Endothelial cell of hepatic sinusoid (primary cell): Measurements from ENCODE around the gene KMO.

ENCODE experiments used
- in situ Hi-C: cut with HindIII; loops from 2 replicates; pipeline ENCODE4 v1.10.0; 2017; ENCODE audit warnings: low sequenced_read_pairs

KMO gene

DNA sequence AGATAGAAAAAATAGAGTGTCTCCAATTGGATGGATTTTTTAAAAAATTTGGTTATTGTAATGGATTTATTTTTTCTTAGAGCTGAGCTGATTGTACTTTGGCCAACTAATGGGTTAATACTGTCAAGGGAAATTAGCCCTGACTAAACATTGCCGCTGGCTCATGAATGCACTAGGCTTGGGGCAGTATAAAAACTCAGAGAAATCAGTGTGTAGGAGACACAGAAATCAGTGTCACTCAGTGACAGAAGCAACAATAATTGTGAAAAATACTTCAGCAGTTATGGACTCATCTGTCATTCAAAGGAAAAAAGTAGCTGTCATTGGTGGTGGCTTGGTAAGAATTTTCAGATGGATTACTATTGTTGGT lies at the start of gene KMO:
Gene KMO, plus strand, starts transcription at position 217 of the 370 bp plus-strand sequence. Its CDS starts 67 bp downstream, at position 284.
- in situ Hi-C loops: no loop called here

DNA sequence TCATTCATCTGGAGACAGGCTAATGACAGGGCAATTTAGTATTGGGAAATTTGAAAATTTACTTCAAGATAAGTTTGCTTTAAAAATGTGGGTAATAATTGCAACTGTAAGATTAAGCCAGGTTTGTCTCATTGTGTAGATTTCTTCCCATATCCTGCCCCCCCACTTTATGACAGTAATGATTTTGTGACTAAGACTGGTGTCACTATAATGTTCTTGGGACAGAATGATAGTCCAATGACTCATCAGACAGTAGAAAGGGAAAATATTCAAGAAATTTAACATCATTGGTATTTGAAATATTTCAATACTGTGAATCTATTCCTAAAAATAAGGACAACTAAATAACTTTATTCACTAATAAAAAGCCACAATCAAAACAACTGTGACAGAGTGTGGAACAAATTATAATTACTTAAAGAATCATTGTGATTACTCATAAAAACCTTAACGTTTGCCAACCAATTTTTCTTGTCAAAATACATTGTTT lies 49.4 kb upstream of the KMO start:
- in situ Hi-C loops: no loop called here

- in situ Hi-C loops: no loop called here
These were observed 47.0 kb upstream of the KMO start for GRCh38 chr1:241485145-241485544.

- in situ Hi-C loops: no loop called here
These were observed 46.6 kb upstream of the KMO start for GRCh38 chr1:241485554-241485992.

- in situ Hi-C loops: no loop called here
These were observed 43.4 kb upstream of the KMO start for GRCh38 chr1:241488739-241489138.

- in situ Hi-C loops: no loop called here
These were observed 36.4 kb upstream of the KMO start for GRCh38 chr1:241495741-241496140.

DNA sequence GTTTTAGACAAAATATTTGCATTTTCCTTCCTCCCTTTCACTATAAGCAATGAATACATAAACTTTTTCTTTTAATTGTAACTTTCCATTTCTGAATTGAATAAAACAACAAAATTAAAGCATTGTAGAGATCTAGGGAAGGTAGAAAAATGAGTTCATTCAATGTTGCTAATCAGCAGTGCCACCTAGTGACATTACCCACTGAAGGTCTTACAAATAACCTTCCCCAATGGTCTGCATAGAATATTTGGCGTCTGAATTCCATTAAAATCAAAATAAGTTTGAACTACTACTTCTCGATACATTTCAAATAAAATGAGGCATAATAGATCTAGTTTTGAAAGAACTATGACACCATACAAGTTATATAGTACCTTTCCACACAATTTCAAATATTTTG lies 32.3 kb upstream of the KMO start:
- in situ Hi-C loops: no loop called here

DNA sequence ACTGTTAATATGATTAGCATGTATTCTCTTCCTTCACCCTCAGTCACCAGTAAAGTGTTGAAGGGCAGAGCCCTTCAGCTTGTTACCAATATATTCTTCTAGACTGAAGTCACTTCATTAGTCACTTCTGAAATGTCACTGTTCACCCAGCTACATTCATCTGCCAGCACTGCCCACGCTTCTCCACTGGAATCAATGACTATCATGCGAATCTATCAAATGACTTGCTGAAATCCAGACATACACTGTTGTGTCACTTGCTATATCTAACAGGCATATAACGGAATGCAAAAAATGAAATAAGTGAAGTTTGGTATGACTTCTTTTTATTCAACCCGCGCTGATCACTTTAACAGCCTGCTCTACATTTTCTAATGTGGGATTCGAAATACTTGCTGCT lies 28.7 kb upstream of the KMO start:
- in situ Hi-C loops: no loop called here

DNA sequence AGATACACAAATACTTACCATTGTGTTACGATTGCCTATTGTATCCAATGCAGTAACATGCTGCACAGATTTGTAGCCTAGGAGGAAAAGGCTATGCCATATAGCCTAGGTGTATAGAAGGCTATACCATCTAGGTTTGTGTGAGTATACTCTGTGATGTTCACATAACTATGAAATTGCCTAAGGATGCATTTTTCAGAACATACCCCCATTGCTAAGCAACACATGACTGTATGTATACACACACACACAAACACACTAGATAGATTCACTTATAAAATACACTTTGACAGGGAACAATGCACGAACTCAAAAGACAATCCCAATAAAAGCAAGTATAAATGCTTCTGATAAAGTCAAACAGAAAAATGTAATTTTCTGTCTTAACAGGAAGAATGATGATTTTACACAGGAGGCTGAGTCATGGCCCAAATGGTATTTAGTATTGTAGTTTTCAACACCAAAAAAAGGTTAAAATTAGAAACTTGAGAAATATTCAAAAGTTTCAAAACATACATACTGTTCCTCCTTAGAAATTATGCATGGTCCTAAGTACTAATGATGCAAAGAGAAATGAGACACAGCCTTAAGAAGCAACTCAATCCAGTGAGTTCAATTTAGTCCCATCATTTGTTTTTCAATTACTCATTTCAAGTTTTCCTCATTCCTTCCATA lies 24.9 kb upstream of the KMO start:
- in situ Hi-C loops: no loop called here

GRCh38 chr1:241513378-241513777 lies 18.8 kb upstream of the KMO start:
- in situ Hi-C loops: no loop called here

- in situ Hi-C loops: no loop called here
These were observed 13.5 kb upstream of the KMO start for GRCh38 chr1:241518476-241519307.

GRCh38 chr1:241519308-241520079 lies 12.7 kb upstream of the KMO start, which contains the start of gene FH:
Gene FH (minus strand): TSS chr1:241519755. CDS start chr1:241519722, 33 bp downstream.
- in situ Hi-C loops: loop anchor here (10.0 kb wide), 1 partner anchor 105 kb away; no protein-coding TSS in a partner anchor

DNA sequence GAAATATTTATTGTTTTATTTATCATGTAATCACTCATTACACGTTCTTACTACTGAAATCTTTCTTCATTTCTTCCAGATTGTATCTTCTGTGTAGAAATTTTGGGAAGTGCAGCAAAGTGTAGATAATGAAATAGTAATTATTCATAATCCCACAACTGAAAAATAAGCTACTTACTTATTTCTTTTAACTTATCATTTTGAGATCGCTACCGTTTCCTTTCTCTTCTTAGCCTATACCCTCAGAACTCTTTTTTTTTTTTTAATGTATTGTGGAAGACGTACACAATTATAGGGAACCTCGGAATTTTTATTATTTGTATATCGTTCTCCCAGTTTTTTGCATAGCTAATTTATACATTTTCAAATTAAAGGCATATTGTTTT lies 12.1 kb upstream of the KMO start:
- in situ Hi-C loops: loop anchor here (10.0 kb wide), 1 partner anchor 105 kb away; no protein-coding TSS in a partner anchor

- in situ Hi-C loops: loop anchor here (10.0 kb wide), 1 partner anchor 103 kb away; no protein-coding TSS in a partner anchor
These were observed 10.5 kb upstream of the KMO start for GRCh38 chr1:241521718-241522117.

GRCh38 chr1:241525026-241525425 lies 7.2 kb upstream of the KMO start:
- in situ Hi-C loops: loop anchor here (10.0 kb wide), 1 partner anchor 100 kb away; no protein-coding TSS in a partner anchor

- in situ Hi-C loops: loop anchor here (10.0 kb wide), 1 partner anchor 98 kb away; no protein-coding TSS in a partner anchor
These were observed 5.0 kb upstream of the KMO start for GRCh38 chr1:241527146-241527545.

GRCh38 chr1:241531195-241532161 lies 700 bp upstream of the KMO start:
- in situ Hi-C loops: no loop called here

DNA sequence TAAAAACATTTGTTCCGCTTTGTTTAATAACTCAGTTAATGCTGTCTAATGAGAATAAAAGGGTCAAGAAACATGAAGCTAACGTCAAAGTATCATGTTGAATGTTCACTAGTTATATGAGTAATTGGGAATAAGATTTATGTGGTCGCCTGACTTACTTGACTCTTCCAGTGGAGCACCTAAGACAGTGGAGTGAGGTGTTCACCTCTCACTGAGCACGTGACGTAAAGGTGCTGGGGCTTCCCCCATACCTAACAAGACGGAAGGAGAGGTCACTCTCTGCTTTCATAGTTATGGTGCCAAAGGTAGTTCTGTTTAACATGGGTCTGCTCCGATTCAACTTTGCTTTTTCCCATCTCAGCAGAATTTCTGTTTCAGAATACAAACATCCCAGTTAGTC lies 686 bp downstream of the KMO start:
- in situ Hi-C loops: no loop called here

GRCh38 chr1:241533326-241534115 lies 1.3 kb downstream of the KMO start:
- in situ Hi-C loops: no loop called here
